Measurements from ENCODE around the gene THBS3. TPM values are rescaled to one million over a fixed set of nuclear protein-coding genes. Genes with fewer than 3 reads are reported as not detected.
"Not testable (repeated sequence)": the region's sequence is repeated elsewhere in the genome, so short reads cannot be mapped to it uniquely, and the experiment has no call there.

THBS3 gene
- total and polyA plus RNA-seq, 2 of the 4 experiments (the other 2 are of a cell fraction): 15.1 to 30.4 TPM

DNA sequence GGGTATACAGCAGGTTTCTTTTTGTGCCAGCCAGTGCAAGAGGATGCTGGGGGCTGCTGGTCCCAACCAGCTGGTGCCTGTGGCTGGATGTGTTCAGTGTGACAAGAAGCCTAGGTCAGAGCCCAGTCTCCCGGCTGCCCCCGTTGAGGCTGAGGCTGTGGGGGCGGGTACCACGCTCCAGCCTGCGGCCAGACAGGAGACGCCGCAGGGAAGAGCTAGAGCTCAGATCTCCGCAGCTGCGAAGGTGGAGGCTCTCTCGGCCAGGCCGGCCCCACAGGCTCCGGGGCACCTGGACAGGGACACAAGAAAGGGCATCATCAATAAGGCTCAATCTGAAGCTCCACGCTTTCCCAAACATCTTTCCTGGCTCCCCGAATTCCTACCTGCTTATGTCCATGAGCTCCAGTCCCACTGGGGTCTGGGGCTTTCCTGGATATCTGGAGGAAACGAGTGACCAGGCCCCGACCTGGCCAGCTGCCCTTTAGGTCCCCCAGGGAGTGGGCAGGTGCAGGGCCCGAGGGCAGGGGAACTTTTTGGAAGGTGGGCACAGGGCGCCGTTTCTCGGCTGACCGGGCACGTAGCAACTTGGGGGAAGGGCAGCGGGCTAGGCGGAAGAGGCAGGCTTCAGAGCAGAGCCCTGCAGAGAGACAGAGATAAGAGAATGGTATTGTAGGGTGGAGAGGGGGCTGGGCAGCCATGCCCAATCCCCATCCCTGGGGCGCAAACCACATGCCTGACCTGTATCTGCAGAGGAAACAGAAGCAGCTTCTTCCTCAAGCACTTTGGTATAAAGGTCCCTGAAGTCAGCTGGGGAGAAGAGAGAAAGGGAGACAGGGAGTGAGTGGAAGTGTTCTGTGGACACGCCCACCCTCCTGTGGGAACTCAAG lies 40.2 kb upstream of the THBS3 start (continued):
- TF ChIP-seq BHLHE40 (IDR thresholded peaks at IDR 0.05; ENCODE audit: low read depth, low read length): no peak

DNA sequence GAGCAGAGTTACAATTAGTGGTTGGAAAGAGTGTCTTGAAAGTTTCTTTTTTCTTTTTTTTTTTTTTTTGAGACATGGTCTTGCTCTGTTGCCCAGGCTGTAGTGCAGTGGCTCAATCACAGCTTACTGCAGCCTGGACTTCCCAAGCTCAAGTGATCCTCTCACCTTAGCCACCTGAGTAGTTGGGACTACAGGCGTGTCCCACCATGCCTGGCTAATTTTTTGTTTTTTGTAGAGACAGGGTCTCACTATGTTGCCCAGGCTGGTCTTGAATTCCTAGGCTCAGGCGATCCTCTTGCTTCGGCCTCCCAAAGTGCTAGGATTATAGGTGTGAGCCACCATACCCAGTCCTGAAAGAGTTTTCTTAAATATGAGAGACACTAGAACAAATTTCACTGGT lies 39.1 kb upstream of the THBS3 start:
- dilution Hi-C loops (cut with HindIII; ENCODE audit: low sequenced_read_pairs, unreplicated experiment); BruUV-seq (replicated peaks): not testable (repeated sequence)

More for the DNA sequence above, 39.1 kb upstream of the THBS3 start:
- H3K14ac ChIP-seq (replicated peaks; ENCODE audit: low read depth, low read length); H4K20me1 ChIP-seq (ENCODE audit: insufficient read depth, low read length); H2AK5ac ChIP-seq (ENCODE audit: low read depth, low read length); H2AFZ ChIP-seq (replicated peaks; ENCODE audit: low read length, poor library complexity); H3K27me3 ChIP-seq (ENCODE audit: control insufficient read depth, insufficient read depth, low read length); H3K27ac ChIP-seq (ENCODE audit: insufficient read depth, low read length); in situ Hi-C loops (cut with MboI; ENCODE audit: low sequenced_read_pairs); H3K4ac ChIP-seq (ENCODE audit: low read depth, low read length); CTCF ChIA-PET; H2BK5ac ChIP-seq (ENCODE audit: low read depth, low read length, poor library complexity, severe bottlenecking); DNase-seq; H3K4me2 ChIP-seq (ENCODE audit: low read depth, low read length); H3K4me3 ChIP-seq (ENCODE audit: insufficient read depth, low read depth, low read length); H3K18ac ChIP-seq (ENCODE audit: low read depth, low read length); H4K91ac ChIP-seq (ENCODE audit: insufficient read depth, low read depth, low read length); H2BK120ac ChIP-seq (ENCODE audit: low read depth, low read length); H3K9me3 ChIP-seq (ENCODE audit: control insufficient read depth, insufficient read depth, low read length); H3K9me1 ChIP-seq (ENCODE audit: insufficient read depth, low read length); H3K4me1 ChIP-seq (ENCODE audit: control insufficient read depth, insufficient read depth, low read length); H2BK20ac ChIP-seq (ENCODE audit: low read depth, low read length); H4K5ac ChIP-seq (ENCODE audit: low read depth, low read length); H2BK15ac ChIP-seq (ENCODE audit: low read depth, low read length); H3K9ac ChIP-seq (ENCODE audit: low read depth, low read length); ATAC-seq (ENCODE audit: low read depth); intact Hi-C loops (cut with micrococcal nuclease); H4K8ac ChIP-seq (ENCODE audit: low read depth in 2 of 2, low read length in 2 of 2); H3K23ac ChIP-seq (ENCODE audit: low read depth, low read length); H2AK9ac ChIP-seq (replicated peaks; ENCODE audit: low read depth, low read length, poor library complexity); H3K56ac ChIP-seq (ENCODE audit: extremely low read depth, insufficient read depth, low read length): not testable (repeated sequence)
- Histone ChIP-seq H3K36me3 (ENCODE audit: control insufficient read depth, insufficient read depth, low read length) (peaks cover 16% of the 10 kb centered on the region), H3K79me1 (ENCODE audit: low read depth in 1 of 2, low read length in 2 of 2) (peaks cover 4 to 25% of the 10 kb centered on the region in 2 experiments; a peak in 3 of 4 replicates)
- POLR2A ChIA-PET (ENCODE audit: unreplicated experiment): interaction anchor here (0.6 kb wide), 1 partner anchor 462 kb away, joined by 4 read pairs; no protein-coding TSS in a partner anchor
- WGBS, 2 experiments (ENCODE audit: extremely low coverage in 2 of 2, insufficient read length in 1 of 2): no CpG with 5 or more reads among the region's 3 CpGs
